HG03280 (cell line): Measurements from ENCODE around the gene RNF208.
"Not testable (repeated sequence)": the region's sequence is repeated elsewhere in the genome, so short reads cannot be mapped to it uniquely, and the experiment has no call there.

ENCODE experiments used
- ATAC-seq: cut with Tn5 transposase; IDR thresholded peaks from one replicate; pipeline ENCODE4 v1.9.1; 2021; ENCODE audit warnings: mild to moderate bottlenecking, moderate library complexity; ENCODE audit not compliant: unreplicated experiment

The RNF208 gene, protein sequence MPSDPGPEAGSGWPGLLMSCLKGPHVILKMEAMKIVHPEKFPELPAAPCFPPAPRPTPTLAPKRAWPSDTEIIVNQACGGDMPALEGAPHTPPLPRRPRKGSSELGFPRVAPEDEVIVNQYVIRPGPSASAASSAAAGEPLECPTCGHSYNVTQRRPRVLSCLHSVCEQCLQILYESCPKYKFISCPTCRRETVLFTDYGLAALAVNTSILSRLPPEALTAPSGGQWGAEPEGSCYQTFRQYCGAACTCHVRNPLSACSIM

GRCh38 chr9:137222190-137223077 is at the start of gene RNF208:
TSS of gene RNF208 (minus strand) at chr9:137222240. CDS start at chr9:137221212, 1,028 bp downstream.
- ATAC-seq: no peak

GRCh38 chr9:137271696-137272076 is 49.6 kb upstream of the RNF208 start:
- ATAC-seq: no peak

GRCh38 chr9:137270929-137271695 is 49.1 kb upstream of the RNF208 start:
- no peak for ATAC-seq

DNA sequence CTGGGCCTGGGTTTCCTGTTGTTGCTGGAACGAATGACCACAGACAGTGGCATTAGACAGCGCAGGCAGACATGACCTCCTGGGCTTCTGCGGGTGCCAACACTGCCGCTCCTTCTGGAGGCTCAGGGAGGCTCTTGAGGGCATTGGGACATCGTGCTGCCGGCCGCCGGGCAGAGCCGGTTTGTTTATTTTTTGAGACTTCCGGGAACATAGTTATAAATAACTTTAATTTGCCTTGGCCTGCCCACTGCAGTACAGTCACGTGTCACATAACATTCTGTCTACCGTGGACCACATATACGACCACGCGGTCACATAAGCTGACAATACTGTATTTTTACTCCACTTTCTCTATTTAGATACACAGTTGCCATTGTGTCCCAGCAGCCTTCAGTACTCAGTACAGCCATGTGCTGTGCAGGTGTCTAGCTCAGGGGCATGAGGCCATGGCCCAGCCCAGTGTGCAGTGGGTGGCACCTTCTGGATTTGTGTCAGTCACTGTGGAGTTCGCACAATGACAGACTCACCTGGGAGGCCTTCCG is 47.3 kb upstream of the RNF208 start:
- ATAC-seq: no peak

DNA sequence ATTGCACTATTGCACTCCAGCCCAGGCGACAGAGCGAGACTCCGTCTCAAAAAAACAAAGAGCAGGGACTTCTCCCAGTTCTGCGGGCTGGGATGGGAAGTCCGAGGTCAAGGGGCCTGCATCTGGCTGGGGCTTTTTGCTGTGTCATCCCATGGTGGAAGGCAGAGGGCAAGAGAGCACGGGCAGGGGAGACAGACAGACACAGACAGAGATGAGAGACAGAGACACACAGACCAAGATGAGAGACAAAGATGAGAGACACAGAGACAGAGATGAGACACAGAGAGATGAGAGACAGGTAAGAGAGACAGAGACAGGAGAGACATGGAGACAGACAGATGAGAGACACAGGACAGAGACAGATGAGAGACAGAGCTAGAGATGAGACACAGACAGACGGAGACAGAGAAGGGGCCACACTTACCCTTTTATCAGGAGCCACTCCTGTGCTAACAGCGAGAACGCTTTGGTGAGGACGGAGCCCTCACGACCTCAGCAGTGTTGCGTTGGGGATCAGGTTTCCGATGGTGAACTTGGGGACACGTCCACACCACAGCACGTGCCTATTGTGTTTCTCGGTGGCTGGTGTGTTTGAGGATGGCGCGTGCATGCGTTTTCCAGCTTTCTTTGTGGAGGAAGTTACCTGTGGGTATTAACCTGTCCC is 46.6 kb upstream of the RNF208 start:
- no peak for ATAC-seq

DNA sequence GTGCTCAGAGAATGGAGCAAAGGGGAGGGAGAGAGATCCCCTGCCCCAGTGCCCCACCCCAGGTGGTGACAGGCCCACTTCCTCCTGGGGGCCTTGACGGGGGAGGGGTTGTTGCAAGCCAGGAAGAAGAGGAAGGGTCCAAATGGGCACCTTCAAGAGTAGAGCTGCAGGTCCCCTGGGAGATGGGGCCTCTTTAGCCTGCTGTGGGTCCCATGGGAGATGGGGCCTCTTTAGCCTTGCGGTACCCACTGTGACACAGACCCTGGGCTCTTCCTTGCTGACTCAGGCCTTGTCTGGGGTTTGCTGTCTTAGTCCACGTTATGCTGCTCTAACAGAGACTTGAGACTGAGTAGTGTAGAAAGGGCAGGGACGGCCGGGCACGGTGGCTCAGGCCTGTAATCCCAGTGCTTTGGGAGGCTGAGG is 45.9 kb upstream of the RNF208 start:
- no peak for ATAC-seq

- ATAC-seq: no peak
Measured at GRCh38 chr9:137266585-137267453, 44.8 kb upstream of the RNF208 start.

- no peak for ATAC-seq
Measured at GRCh38 chr9:137266162-137266527, 44.1 kb upstream of the RNF208 start.

- no peak for ATAC-seq
Measured at GRCh38 chr9:137265496-137266161, 43.6 kb upstream of the RNF208 start.

DNA sequence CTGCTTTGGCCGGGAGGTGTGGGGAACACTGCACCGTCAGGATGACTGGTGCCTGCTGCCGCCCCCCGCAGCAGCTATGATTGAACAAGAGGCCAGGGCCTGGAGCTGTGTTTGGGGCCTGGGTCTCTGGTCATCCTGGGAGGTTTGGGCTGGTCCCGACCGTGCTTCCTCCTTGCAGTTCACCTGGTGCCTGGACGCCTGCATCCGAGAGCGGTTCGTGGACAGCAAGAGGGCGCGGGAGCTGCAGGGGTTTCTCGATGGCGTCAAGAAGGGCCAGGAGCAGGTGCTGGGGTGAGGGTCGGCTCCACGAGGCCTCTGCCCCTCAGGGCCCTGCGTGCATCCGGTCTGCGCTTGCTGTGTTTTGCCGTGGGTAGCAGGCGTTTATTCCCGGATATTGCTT is 42.0 kb upstream of the RNF208 start:
- no peak for ATAC-seq

GRCh38 chr9:137263506-137263905 is 41.5 kb upstream of the RNF208 start:
- ATAC-seq: no peak

- no peak for ATAC-seq
Measured at GRCh38 chr9:137262909-137263285, 40.9 kb upstream of the RNF208 start.

- ATAC-seq: not testable (repeated sequence)
Measured at GRCh38 chr9:137262173-137262908, 40.3 kb upstream of the RNF208 start.

GRCh38 chr9:137256856-137257255 is 34.8 kb upstream of the RNF208 start:
- ATAC-seq: no peak

DNA sequence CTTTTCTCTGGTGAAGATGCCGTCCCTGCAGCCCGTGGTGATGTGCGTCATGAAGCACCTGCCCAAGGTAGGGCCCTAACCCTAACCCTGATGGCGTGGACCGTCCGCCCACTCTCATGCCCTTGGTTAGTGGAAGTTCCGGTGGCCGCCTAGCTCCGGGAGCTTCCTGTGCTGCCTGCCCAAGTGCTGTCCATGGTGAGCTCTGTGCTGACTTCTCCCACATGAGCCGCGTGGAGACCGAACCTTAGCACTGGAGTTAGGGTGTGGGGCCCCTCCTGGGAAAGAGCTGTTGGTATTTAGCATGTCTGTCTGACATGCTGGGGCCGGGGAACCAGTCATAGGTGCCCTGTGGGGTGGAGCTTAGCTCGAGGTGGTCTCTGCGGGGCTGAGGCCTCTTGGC is 34.3 kb upstream of the RNF208 start:
- no peak for ATAC-seq

GRCh38 chr9:137255448-137256114 is 33.5 kb upstream of the RNF208 start:
- ATAC-seq: no peak

GRCh38 chr9:137254624-137255447 is 32.8 kb upstream of the RNF208 start, which contains the start of gene NELFB:
TSS of gene NELFB (plus strand) at chr9:137255327.
- ATAC-seq: peak; percentile 82
